Measurements from ENCODE around the gene ACO1.

Gene ACO1

GRCh38 chr9:32502464-32502863 is 118.0 kb downstream of the ACO1 start:
- no peak for DNase-seq

GRCh38 chr9:32503008-32503407 is 118.6 kb downstream of the ACO1 start:
- DNase-seq, result no peak

Data from AML-193 (cell line).